ENCODE data around the gene PPP1R2C. TPM values are rescaled to one million over a fixed set of nuclear protein-coding genes. Genes with fewer than 3 reads are reported as not detected.

The PPP1R2C gene
- total RNA-seq (2014; rRNA removed; shearing (Covaris generic)) (not detected in 2 replicates), total RNA-seq (2022) (not detected in 2 replicates), Bru-seq, nascent RNA (not detected), BruChase-seq, experiment 1, labeled RNA remaining after a 6-hour chase (not detected), BruChase-seq, experiment 2, labeled RNA remaining after a 2-hour chase (not detected)
- long read RNA-seq = 0 reads

GRCh38 chrX:42778096-42778495, at the start of gene PPP1R2C:
Gene PPP1R2C, minus strand, starts transcription at chrX:42778163. Its CDS starts 84 bp downstream, at chrX:42778079.
- intact Hi-C loops (cut with micrococcal nuclease; ENCODE audit: unreplicated experiment) = loop anchor here (5.0 kb wide), 1 partner anchor 89 kb away; no protein-coding TSS in a partner anchor
- Histone ChIP-seq H3K27ac (ENCODE audit: low read depth, low read length, poor library complexity, severe bottlenecking) (no peak within 1 kb of the TSS), H3K9me2 (ENCODE audit: insufficient read depth, low read length) (no peaks in the 10 kb centered on the region), H3K4me1 (ENCODE audit: insufficient read depth, low read length, poor library complexity, severe bottlenecking) (peaks cover 36% of the 10 kb centered on the region), H4K20me1 (ENCODE audit: insufficient read depth, low read length) (no peaks in the 10 kb centered on the region), H3K4me2 (ENCODE audit: low read length) (no peak within 1 kb of the TSS), H3K79me2 (ENCODE audit: insufficient read depth, low read depth, low read length) (no peaks in the 10 kb centered on the region), H3K36me3 (ENCODE audit: insufficient read depth, low read length) (no peaks in the 10 kb centered on the region; the same call in 1 of the 2 replicates), H3K9me3 (ENCODE audit: low read length) (no peaks in the 10 kb centered on the region), H2AFZ (ENCODE audit: low read length) (no peak within 1 kb of the TSS), H3K4me3 (ENCODE audit: low read depth, low read length, poor library complexity, severe bottlenecking) (no peak within 1 kb of the TSS)
- no peak for DNase-seq (ENCODE audit: low spot score)
- TF ChIP-seq CTCF (conservative IDR thresholded peaks at IDR 0.05; ENCODE audit: low read length) (no peak), EZH2phosphoT487 (IDR thresholded peaks at IDR 0.05; ENCODE audit: borderline replicate concordance, low read depth, low read length) (no peak)
- no TSS peak for BruUV-seq (replicated peaks)
- CTCF ChIA-PET (ENCODE audit: unreplicated experiment) = no interaction called here
- POLR2A ChIA-PET = no interaction called here

GRCh38 chrX:42825201-42825600, 47.2 kb upstream of the PPP1R2C start:
- intact Hi-C loops (cut with micrococcal nuclease; ENCODE audit: unreplicated experiment) = no loop called here
- CTCF ChIA-PET (ENCODE audit: unreplicated experiment) = no interaction called here
- TF ChIP-seq CTCF (conservative IDR thresholded peaks at IDR 0.05; ENCODE audit: low read length) = no peak
- TF ChIP-seq EZH2phosphoT487 (IDR thresholded peaks at IDR 0.05; ENCODE audit: borderline replicate concordance, low read depth, low read length) = no peak

GRCh38 chrX:42824541-42824940, 46.6 kb upstream of the PPP1R2C start:
- no peak for DNase-seq (ENCODE audit: low spot score)
- no peak overlapping the region for H3K4me2 ChIP-seq (ENCODE audit: low read length)
- intact Hi-C loops (cut with micrococcal nuclease; ENCODE audit: unreplicated experiment) = no loop called here
- no peaks in the 10 kb centered on the region for H4K20me1 ChIP-seq (ENCODE audit: insufficient read depth, low read length)
- ChIA-PET CTCF (ENCODE audit: unreplicated experiment) (no interaction called here), POLR2A (no interaction called here)
- no TSS peak for BruUV-seq (replicated peaks)
- no peaks in the 10 kb centered on the region for H3K79me2 ChIP-seq (ENCODE audit: insufficient read depth, low read depth, low read length)
- no peaks in the 10 kb centered on the region for H3K4me1 ChIP-seq (ENCODE audit: insufficient read depth, low read length, poor library complexity, severe bottlenecking)
- H2AFZ ChIP-seq (ENCODE audit: low read length) = no peak overlapping the region
- peaks cover 3% of the 10 kb centered on the region; the same call in 1 of the 2 replicates for H3K9me3 ChIP-seq (ENCODE audit: low read length)
- TF ChIP-seq EZH2phosphoT487 (IDR thresholded peaks at IDR 0.05; ENCODE audit: borderline replicate concordance, low read depth, low read length) (no peak), CTCF (conservative IDR thresholded peaks at IDR 0.05; ENCODE audit: low read length) (no peak)
- no peak overlapping the region for H3K27ac ChIP-seq (ENCODE audit: low read depth, low read length, poor library complexity, severe bottlenecking)
- no peak overlapping the region for H3K4me3 ChIP-seq (ENCODE audit: low read depth, low read length, poor library complexity, severe bottlenecking)
- no peaks in the 10 kb centered on the region for H3K9me2 ChIP-seq (ENCODE audit: insufficient read depth, low read length)
- H3K36me3 ChIP-seq (ENCODE audit: insufficient read depth, low read length) = no peaks in the 10 kb centered on the region; the same call in 1 of the 2 replicates

More at GRCh38 chrX:42825201-42825600, 47.2 kb upstream of the PPP1R2C start:
- no TSS peak for BruUV-seq (replicated peaks)
- no peaks in the 10 kb centered on the region for H3K4me1 ChIP-seq (ENCODE audit: insufficient read depth, low read length, poor library complexity, severe bottlenecking)
- POLR2A ChIA-PET = no interaction called here
- H3K4me3 ChIP-seq (ENCODE audit: low read depth, low read length, poor library complexity, severe bottlenecking) = no peak overlapping the region
- no peak overlapping the region for H3K4me2 ChIP-seq (ENCODE audit: low read length)
- no peaks in the 10 kb centered on the region for H3K9me2 ChIP-seq (ENCODE audit: insufficient read depth, low read length)
- H3K27ac ChIP-seq (ENCODE audit: low read depth, low read length, poor library complexity, severe bottlenecking) = no peak overlapping the region
- H2AFZ ChIP-seq (ENCODE audit: low read length) = no peak overlapping the region
- H4K20me1 ChIP-seq (ENCODE audit: insufficient read depth, low read length) = no peaks in the 10 kb centered on the region
- DNase-seq (ENCODE audit: low spot score) = no peak
- H3K9me3 ChIP-seq (ENCODE audit: low read length) = no peaks in the 10 kb centered on the region
- no peaks in the 10 kb centered on the region for H3K79me2 ChIP-seq (ENCODE audit: insufficient read depth, low read depth, low read length)
- no peaks in the 10 kb centered on the region; the same call in 1 of the 2 replicates for H3K36me3 ChIP-seq (ENCODE audit: insufficient read depth, low read length)

Data from OCI-LY7 (cell line).